SU-DHL-6 (cell line): ENCODE results near the gene PREX1.

Source experiments
- EZH2phosphoT487 ChIP-seq: fragments of 200-600 bp; sonication (generic), shearing (Covaris generic); conservative IDR thresholded peaks from 2 replicates; pipeline ENCODE4 v1.6.1; 2018; ENCODE audit warnings: mild to moderate bottlenecking, antibody characterized with exemption, low read length, moderate library complexity, mixed read lengths
- TF ChIP-seq, protein P1 (sequence below): fragments of 200-600 bp; sonication (generic); IDR thresholded peaks from one replicate; pipeline ENCODE4 v1.5.1; 2017; ENCODE audit warnings: antibody characterized with exemption, mild to moderate bottlenecking, low read length, moderate library complexity; ENCODE audit not compliant: insufficient read depth, poor library complexity, severe bottlenecking

DNA sequence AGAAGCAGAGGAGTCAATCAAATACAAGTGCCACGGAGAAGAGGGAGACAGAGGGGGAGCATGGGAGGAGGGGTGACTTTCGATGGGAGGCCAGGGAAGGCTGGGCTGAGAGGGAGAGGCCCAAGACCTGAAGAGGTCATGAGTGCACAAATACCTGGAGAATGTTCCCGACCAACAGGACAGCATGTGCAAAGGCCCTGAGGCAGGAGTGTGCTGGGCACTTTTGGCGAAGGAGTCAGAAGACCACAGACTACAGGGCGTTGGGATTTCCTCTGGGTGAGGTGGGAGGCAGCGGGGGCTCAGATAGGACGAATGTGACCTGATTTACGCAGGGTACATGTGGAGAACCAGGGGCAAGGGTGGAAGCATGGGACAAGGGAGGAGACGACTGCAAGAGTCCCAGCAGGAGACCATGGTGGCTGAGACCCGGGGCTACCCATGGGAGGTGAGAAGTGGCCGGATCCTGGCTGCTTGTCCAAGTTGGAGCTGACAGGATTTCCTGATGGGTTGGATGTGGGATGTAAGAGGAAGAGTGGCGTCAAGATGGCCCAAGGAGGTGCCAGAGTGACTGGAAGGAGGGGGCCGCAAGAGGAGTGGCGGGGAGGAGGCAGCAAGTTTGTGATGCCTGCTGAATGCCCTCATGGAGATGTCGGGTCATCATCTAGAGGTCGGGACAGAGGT lies 23.4 kb downstream of the PREX1 start:
- TF ChIP-seq EZH2phosphoT487 = no peak
- TF ChIP-seq, protein P1, sequence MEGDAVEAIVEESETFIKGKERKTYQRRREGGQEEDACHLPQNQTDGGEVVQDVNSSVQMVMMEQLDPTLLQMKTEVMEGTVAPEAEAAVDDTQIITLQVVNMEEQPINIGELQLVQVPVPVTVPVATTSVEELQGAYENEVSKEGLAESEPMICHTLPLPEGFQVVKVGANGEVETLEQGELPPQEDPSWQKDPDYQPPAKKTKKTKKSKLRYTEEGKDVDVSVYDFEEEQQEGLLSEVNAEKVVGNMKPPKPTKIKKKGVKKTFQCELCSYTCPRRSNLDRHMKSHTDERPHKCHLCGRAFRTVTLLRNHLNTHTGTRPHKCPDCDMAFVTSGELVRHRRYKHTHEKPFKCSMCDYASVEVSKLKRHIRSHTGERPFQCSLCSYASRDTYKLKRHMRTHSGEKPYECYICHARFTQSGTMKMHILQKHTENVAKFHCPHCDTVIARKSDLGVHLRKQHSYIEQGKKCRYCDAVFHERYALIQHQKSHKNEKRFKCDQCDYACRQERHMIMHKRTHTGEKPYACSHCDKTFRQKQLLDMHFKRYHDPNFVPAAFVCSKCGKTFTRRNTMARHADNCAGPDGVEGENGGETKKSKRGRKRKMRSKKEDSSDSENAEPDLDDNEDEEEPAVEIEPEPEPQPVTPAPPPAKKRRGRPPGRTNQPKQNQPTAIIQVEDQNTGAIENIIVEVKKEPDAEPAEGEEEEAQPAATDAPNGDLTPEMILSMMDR = no peak
